ENCODE measurements around the gene KCNJ15. TPM values are rescaled to one million over a fixed set of nuclear protein-coding genes. Genes with fewer than 3 reads are reported as not detected.

KCNJ15 gene
- total RNA-seq, 1 experiment from 2014 or later, result not detected

- DNase-seq (ENCODE audit: low read depth, low spot score), result no peak
- Histone ChIP-seq H3K9me2 (ENCODE audit: insufficient read depth) (no peaks in the 10 kb centered on the region), H4K20me1 (ENCODE audit: insufficient read depth) (no peaks in the 10 kb centered on the region), H2AFZ (ENCODE audit: low read depth, low read length, poor library complexity, severe bottlenecking) (no peak overlapping the region), H3K79me2 (ENCODE audit: insufficient read depth, low read length) (no peaks in the 10 kb centered on the region), H3K4me2 (ENCODE audit: low read length) (no peak overlapping the region), H3K36me3 (ENCODE audit: control insufficient read depth in 1 of 2, insufficient read depth in 2 of 2, low read length in 2 of 2) (no peaks in the 10 kb centered on the region), H3K9me3 (ENCODE audit: control insufficient read depth in 1 of 2, insufficient read depth in 1 of 2, low read depth in 1 of 2, low read length in 2 of 2) (peaks cover 0 to 10% of the 10 kb centered on the region in 2 experiments; a peak in 1 of 4 replicates), H3K27me3 (ENCODE audit: insufficient read depth, low read length) (no peaks in the 10 kb centered on the region), H3K4me1 (ENCODE audit: control insufficient read depth in 1 of 2, insufficient read depth in 2 of 2, low read length in 2 of 2) (no peaks in the 10 kb centered on the region), H3K4me3 (replicated peaks in 1 of 2; ENCODE audit: low read depth in 1 of 2, low read length in 2 of 2) (no peak overlapping the region), H3K27ac (ENCODE audit: low read depth, low read length) (no peak overlapping the region), H3K9ac (ENCODE audit: low read length) (no peak overlapping the region)
- BruUV-seq (replicated peaks), result no TSS peak
- TF ChIP-seq ZNF274 (IDR thresholded peaks at IDR 0.05; ENCODE audit: low read depth, low read length) (no peak), SRF (IDR thresholded peaks at IDR 0.05; ENCODE audit: low read depth) (no peak), YY1 (IDR thresholded peaks at IDR 0.05; ENCODE audit: extremely low read depth, insufficient replicate concordance, low read depth, low read length) (no peak), EZH2phosphoT487 (IDR thresholded peaks at IDR 0.05; ENCODE audit: borderline replicate concordance) (no peak), EGR1 (IDR thresholded peaks at IDR 0.05; ENCODE audit: low read depth) (no peak), FOSL1 (IDR thresholded peaks at IDR 0.05; ENCODE audit: low read depth) (no peak), RAD21 (IDR thresholded peaks at IDR 0.05; ENCODE audit: low read depth) (no peak)
- TF ChIP-seq, protein P1, sequence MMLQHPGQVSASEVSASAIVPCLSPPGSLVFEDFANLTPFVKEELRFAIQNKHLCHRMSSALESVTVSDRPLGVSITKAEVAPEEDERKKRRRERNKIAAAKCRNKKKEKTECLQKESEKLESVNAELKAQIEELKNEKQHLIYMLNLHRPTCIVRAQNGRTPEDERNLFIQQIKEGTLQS (IDR thresholded peaks at IDR 0.05), result no peak
- RAD21 ChIA-PET (ENCODE audit: low non-redundant PET in 1 of 2, low total read pairs in 2 of 2, uncharacterized antibody in 2 of 2, unreplicated experiment in 2 of 2), result no interaction called here
- intact Hi-C loops (cut with micrococcal nuclease), result no loop called here
- ATAC-seq, result no peak
- CTCF ChIA-PET, result no interaction called here
- POLR2A ChIA-PET, result no interaction called here
These were observed 7.0 kb upstream of the KCNJ15 start for GRCh38 chr21:38249696-38250278.

DNA sequence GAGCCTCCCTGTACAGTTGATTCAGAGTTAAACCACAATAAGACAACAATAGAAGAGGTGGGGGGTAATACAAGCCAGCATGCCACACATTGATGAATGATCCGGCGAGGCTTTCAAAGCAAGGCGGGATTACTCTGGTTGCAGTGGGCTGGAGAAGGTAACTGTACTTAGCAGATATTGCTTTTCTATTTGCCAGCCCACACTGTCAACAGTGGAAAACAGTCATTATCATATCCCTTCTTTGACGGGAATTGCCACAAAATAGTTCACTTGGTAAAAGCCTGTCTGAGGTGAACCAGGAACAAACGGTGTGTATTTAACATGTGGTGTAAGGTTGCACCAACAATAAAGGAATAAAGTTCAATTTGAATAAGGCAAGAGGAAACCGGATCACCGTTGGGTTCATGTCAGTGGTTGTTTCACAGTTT, 5.8 kb upstream of the KCNJ15 start:
- no peaks in the 10 kb centered on the region for H3K27me3 ChIP-seq (ENCODE audit: insufficient read depth, low read length)
- RAD21 ChIA-PET (ENCODE audit: low non-redundant PET in 1 of 2, low total read pairs in 2 of 2, uncharacterized antibody in 2 of 2, unreplicated experiment in 2 of 2), result no interaction called here
- no peak overlapping the region for H3K9ac ChIP-seq (ENCODE audit: low read length)
- no peak overlapping the region for H2AFZ ChIP-seq (ENCODE audit: low read depth, low read length, poor library complexity, severe bottlenecking)
- intact Hi-C loops (cut with micrococcal nuclease), result no loop called here
- ATAC-seq, result no peak
- no peaks in the 10 kb centered on the region for H3K4me1 ChIP-seq (ENCODE audit: control insufficient read depth in 1 of 2, insufficient read depth in 2 of 2, low read length in 2 of 2)
- CTCF ChIA-PET, result no interaction called here
- BruUV-seq (replicated peaks), result no TSS peak
- no peaks in the 10 kb centered on the region for H3K79me2 ChIP-seq (ENCODE audit: insufficient read depth, low read length)
- no peaks in the 10 kb centered on the region for H3K36me3 ChIP-seq (ENCODE audit: control insufficient read depth in 1 of 2, insufficient read depth in 2 of 2, low read length in 2 of 2)
- no peaks in the 10 kb centered on the region for H3K9me2 ChIP-seq (ENCODE audit: insufficient read depth)
- peaks cover 0 to 16% of the 10 kb centered on the region in 2 experiments; a peak in 1 of 4 replicates for H3K9me3 ChIP-seq (ENCODE audit: control insufficient read depth in 1 of 2, insufficient read depth in 1 of 2, low read depth in 1 of 2, low read length in 2 of 2)
- no peak overlapping the region for H3K4me2 ChIP-seq (ENCODE audit: low read length)
- POLR2A ChIA-PET, result no interaction called here
- H3K4me3 ChIP-seq (replicated peaks in 1 of 2; ENCODE audit: low read depth in 1 of 2, low read length in 2 of 2), result no peak overlapping the region
- no peaks in the 10 kb centered on the region for H4K20me1 ChIP-seq (ENCODE audit: insufficient read depth)
- DNase-seq (ENCODE audit: low read depth, low spot score), result no peak
- H3K27ac ChIP-seq (ENCODE audit: low read depth, low read length), result no peak overlapping the region
- no peak for TF ChIP-seq CTCF (IDR thresholded peaks at IDR 0.05 in 2 of 3, conservative IDR thresholded peaks at IDR 0.05 in 1 of 3; ENCODE audit: borderline replicate concordance in 1 of 3, insufficient read depth in 1 of 3, low read depth in 2 of 3, low read length in 2 of 3)
- no peak for TF ChIP-seq FOSL1 (IDR thresholded peaks at IDR 0.05; ENCODE audit: low read depth)
- TF ChIP-seq MAX (IDR thresholded peaks at IDR 0.05), result no peak
- TF ChIP-seq SIN3A (IDR thresholded peaks at IDR 0.05; ENCODE audit: low read depth), result no peak
- TF ChIP-seq TCF7L2 (IDR thresholded peaks at IDR 0.05; ENCODE audit: borderline replicate concordance, extremely low read depth, insufficient read depth, insufficient read length), result no peak
- no peak for TF ChIP-seq CBX3 (IDR thresholded peaks at IDR 0.05; ENCODE audit: low read depth)
- TF ChIP-seq POLR2AphosphoS5 (IDR thresholded peaks at IDR 0.05; ENCODE audit: low read depth, low read length), result no peak
- TF ChIP-seq EZH2 (IDR thresholded peaks at IDR 0.05), result no peak
- no peak for TF ChIP-seq YY1 (IDR thresholded peaks at IDR 0.05; ENCODE audit: extremely low read depth, insufficient replicate concordance, low read depth, low read length)

Measured in HCT116 (cell line).